ENCODE measurements around the gene DRAXIN.

Gene DRAXIN

GRCh38 chr1:11729155-11729497, 37.6 kb downstream of the DRAXIN start:
- TF ChIP-seq SCRT2 (tag by site-specific recombination; IDR thresholded peaks at IDR 0.05) (no peak), ZNF768 (tag by site-specific recombination; IDR thresholded peaks at IDR 0.05) (no peak), ZNF76 (tag by site-specific recombination; IDR thresholded peaks at IDR 0.05; ENCODE audit: borderline replicate concordance, low read depth) (no peak), ZNF664 (tag by site-specific recombination; IDR thresholded peaks at IDR 0.05) (peak; percentile 80; the same call in 1 of the 2 replicates), ZNF585B (tag by site-specific recombination; IDR thresholded peaks at IDR 0.05) (no peak), ZNF677 (tag by site-specific recombination; IDR thresholded peaks at IDR 0.05) (no peak)
- TF ChIP-seq, protein P1, sequence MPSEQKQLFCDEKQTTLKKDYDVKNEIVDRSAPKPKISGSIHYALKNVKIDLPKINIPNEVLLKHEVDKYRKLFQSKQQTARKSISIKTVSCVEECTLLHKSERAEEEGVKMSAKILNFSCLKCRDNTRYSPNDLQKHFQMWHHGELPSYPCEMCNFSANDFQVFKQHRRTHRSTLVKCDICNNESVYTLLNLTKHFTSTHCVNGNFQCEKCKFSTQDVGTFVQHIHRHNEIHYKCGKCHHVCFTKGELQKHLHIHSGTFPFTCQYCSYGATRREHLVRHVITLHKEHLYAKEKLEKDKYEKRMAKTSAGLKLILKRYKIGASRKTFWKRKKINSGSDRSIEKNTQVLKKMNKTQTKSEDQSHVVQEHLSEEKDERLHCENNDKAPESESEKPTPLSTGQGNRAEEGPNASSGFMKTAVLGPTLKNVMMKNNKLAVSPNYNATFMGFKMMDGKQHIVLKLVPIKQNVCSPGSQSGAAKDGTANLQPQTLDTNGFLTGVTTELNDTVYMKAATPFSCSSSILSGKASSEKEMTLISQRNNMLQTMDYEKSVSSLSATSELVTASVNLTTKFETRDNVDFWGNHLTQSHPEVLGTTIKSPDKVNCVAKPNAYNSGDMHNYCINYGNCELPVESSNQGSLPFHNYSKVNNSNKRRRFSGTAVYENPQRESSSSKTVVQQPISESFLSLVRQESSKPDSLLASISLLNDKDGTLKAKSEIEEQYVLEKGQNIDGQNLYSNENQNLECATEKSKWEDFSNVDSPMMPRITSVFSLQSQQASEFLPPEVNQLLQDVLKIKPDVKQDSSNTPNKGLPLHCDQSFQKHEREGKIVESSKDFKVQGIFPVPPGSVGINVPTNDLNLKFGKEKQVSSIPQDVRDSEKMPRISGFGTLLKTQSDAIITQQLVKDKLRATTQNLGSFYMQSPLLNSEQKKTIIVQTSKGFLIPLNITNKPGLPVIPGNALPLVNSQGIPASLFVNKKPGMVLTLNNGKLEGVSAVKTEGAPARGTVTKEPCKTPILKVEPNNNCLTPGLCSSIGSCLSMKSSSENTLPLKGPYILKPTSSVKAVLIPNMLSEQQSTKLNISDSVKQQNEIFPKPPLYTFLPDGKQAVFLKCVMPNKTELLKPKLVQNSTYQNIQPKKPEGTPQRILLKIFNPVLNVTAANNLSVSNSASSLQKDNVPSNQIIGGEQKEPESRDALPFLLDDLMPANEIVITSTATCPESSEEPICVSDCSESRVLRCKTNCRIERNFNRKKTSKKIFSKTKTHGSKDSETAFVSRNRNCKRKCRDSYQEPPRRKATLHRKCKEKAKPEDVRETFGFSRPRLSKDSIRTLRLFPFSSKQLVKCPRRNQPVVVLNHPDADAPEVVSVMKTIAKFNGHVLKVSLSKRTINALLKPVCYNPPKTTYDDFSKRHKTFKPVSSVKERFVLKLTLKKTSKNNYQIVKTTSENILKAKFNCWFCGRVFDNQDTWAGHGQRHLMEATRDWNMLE (tag by site-specific recombination; conservative IDR thresholded peaks at IDR 0.05; ENCODE audit: low read depth) = no peak

DNA sequence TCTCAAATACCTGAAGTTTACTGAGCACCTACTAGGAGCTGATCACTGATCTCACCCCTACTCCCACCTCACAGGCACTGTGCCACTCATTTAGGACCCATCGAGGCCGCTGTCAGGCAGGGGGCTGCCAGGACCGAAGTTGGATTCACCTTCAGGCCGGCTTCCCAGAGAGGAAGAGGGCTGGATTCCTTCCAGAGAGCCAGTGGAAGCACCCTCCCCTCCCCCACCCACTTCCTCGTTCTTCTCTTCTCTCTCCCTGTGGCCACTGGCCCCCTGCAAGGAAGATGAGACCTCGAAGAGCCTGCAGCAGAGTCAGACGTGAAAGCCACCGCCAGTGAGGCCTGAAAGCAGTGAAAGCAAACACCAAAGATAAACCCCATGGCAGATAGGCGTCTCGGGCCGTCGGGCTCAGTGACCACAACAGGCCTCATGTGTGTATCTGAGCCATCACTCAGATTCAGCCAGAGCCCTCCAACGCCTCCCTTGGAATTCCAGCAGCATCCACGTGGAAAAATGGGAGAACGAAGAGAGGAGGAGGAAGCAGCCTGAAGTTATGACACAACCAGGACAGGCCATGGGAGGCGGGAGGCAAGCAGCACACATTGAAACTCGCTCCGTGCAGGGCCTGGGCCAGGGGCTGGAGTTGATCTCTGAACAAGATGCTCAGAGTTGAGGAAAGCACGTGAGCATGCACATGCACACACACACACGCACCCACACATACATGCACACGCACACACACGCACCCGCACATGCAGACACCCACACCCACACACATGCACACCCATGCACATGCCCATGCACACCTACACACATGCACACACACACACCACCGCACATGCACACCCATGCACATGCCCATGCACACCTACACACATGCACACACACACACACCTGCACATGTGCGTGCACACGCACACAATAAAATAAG, 38.3 kb downstream of the DRAXIN start:
- ChIA-PET POLR2A (no interaction called here), CTCF (no interaction called here)
- H3K4me1 ChIP-seq (ENCODE audit: control insufficient read depth, insufficient read depth, low read length) = no peaks in the 10 kb centered on the region
- no peak overlapping the region for H3K4me3 ChIP-seq (ENCODE audit: low read depth, low read length)
- no peaks in the 10 kb centered on the region for H3K9me3 ChIP-seq (ENCODE audit: control insufficient read depth, insufficient read depth, low read depth, low read length)
- H3K27ac ChIP-seq (ENCODE audit: extremely low read depth, low read depth, low read length) = no peak overlapping the region
- TF ChIP-seq, protein P2, sequence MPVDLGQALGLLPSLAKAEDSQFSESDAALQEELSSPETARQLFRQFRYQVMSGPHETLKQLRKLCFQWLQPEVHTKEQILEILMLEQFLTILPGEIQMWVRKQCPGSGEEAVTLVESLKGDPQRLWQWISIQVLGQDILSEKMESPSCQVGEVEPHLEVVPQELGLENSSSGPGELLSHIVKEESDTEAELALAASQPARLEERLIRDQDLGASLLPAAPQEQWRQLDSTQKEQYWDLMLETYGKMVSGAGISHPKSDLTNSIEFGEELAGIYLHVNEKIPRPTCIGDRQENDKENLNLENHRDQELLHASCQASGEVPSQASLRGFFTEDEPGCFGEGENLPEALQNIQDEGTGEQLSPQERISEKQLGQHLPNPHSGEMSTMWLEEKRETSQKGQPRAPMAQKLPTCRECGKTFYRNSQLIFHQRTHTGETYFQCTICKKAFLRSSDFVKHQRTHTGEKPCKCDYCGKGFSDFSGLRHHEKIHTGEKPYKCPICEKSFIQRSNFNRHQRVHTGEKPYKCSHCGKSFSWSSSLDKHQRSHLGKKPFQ (tag by site-specific recombination; IDR thresholded peaks at IDR 0.05) = peak; percentile 85
- TF ChIP-seq ZNF266 (tag by site-specific recombination; IDR thresholded peaks at IDR 0.05; ENCODE audit: low read depth) (peak; percentile 28; the same call in 1 of the 2 replicates), ZNF423 (tag by site-specific recombination; IDR thresholded peaks at IDR 0.05) (no peak), ZFHX2 (tag by site-specific recombination; conservative IDR thresholded peaks at IDR 0.05) (peak; percentile 98), GLIS1 (tag by site-specific recombination; IDR thresholded peaks at IDR 0.05) (peak; percentile 56), EGR2 (tag by site-specific recombination; IDR thresholded peaks at IDR 0.05; ENCODE audit: low read depth) (peak; percentile 98), ZNF132 (tag by site-specific recombination; IDR thresholded peaks at IDR 0.05; ENCODE audit: borderline replicate concordance) (no peak)
- TF ChIP-seq, protein P3, sequence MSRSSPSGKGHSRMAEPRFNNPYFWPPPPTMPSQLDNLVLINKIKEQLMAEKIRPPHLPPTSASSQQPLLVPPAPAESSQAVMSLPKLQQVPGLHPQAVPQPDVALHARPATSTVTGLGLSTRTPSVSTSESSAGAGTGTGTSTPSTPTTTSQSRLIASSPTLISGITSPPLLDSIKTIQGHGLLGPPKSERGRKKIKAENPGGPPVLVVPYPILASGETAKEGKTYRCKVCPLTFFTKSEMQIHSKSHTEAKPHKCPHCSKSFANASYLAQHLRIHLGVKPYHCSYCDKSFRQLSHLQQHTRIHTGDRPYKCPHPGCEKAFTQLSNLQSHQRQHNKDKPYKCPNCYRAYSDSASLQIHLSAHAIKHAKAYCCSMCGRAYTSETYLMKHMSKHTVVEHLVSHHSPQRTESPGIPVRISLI (tag by site-specific recombination; IDR thresholded peaks at IDR 0.05) = no peak
- TF ChIP-seq, protein P4, sequence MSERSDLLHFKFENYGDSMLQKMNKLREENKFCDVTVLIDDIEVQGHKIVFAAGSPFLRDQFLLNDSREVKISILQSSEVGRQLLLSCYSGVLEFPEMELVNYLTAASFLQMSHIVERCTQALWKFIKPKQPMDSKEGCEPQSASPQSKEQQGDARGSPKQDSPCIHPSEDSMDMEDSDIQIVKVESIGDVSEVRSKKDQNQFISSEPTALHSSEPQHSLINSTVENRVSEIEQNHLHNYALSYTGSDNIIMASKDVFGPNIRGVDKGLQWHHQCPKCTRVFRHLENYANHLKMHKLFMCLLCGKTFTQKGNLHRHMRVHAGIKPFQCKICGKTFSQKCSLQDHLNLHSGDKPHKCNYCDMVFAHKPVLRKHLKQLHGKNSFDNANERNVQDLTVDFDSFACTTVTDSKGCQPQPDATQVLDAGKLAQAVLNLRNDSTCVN (tag by site-specific recombination; optimal IDR thresholded peaks at IDR 0.05) = peak; percentile 35
- TF ChIP-seq, protein P5, sequence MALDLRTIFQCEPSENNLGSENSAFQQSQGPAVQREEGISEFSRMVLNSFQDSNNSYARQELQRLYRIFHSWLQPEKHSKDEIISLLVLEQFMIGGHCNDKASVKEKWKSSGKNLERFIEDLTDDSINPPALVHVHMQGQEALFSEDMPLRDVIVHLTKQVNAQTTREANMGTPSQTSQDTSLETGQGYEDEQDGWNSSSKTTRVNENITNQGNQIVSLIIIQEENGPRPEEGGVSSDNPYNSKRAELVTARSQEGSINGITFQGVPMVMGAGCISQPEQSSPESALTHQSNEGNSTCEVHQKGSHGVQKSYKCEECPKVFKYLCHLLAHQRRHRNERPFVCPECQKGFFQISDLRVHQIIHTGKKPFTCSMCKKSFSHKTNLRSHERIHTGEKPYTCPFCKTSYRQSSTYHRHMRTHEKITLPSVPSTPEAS (tag by site-specific recombination; IDR thresholded peaks at IDR 0.05) = peak; percentile 94
- H3K36me3 ChIP-seq (ENCODE audit: control insufficient read depth in 2 of 2, insufficient read depth in 1 of 2, low read length in 2 of 2) = no peaks in the 10 kb centered on the region

More at GRCh38 chr1:11729155-11729497, 37.6 kb downstream of the DRAXIN start:
- H3K4me3 ChIP-seq (ENCODE audit: low read depth, low read length) = no peak overlapping the region
- ChIA-PET CTCF (interaction anchor here (0.7 kb wide), 1 partner anchor 626 kb away, joined by 4 read pairs; no protein-coding TSS in a partner anchor), POLR2A (no interaction called here)
- H3K4me1 ChIP-seq (ENCODE audit: control insufficient read depth, insufficient read depth, low read length) = no peaks in the 10 kb centered on the region
- no peaks in the 10 kb centered on the region for H3K36me3 ChIP-seq (ENCODE audit: control insufficient read depth in 2 of 2, insufficient read depth in 1 of 2, low read length in 2 of 2)
- H3K27ac ChIP-seq (ENCODE audit: extremely low read depth, low read depth, low read length) = no peak overlapping the region
- H3K9me3 ChIP-seq (ENCODE audit: control insufficient read depth, insufficient read depth, low read depth, low read length) = no peaks in the 10 kb centered on the region

Measured in HEK293 (cell line).